Dedifferentiated amniotic fluid mesenchymal stem cell (primary cell): ENCODE measurements around the gene ADGRV1.
A peak's percentile ranks its signal among the peaks of the same experiment; 100 is the strongest.

ENCODE experiments used
- DNase-seq: peaks from one replicate; pipeline ENCODE4 v3.0.0-alpha.2; 2016; ENCODE audit errors: extremely low spot score

Gene ADGRV1

GRCh38 chr5:91104062-91104448, 545.5 kb downstream of the ADGRV1 start:
- DNase-seq: no peak

GRCh38 chr5:91106842-91107511, 548.4 kb downstream of the ADGRV1 start:
- DNase-seq: no peak

- no peak for DNase-seq
Observed at GRCh38 chr5:91109634-91110033, 551.0 kb downstream of the ADGRV1 start.

- DNase-seq: peak; percentile 53
Observed at GRCh38 chr5:91110686-91111085, 552.1 kb downstream of the ADGRV1 start.

GRCh38 chr5:91111473-91112238, 553.1 kb downstream of the ADGRV1 start:
- no peak for DNase-seq

GRCh38 chr5:91114658-91115057, 556.1 kb downstream of the ADGRV1 start:
- no peak for DNase-seq

GRCh38 chr5:91118354-91118753, 559.8 kb downstream of the ADGRV1 start:
- no peak for DNase-seq

- DNase-seq: no peak
Observed at GRCh38 chr5:91118796-91119195, 560.2 kb downstream of the ADGRV1 start.

GRCh38 chr5:91119217-91119616, 560.6 kb downstream of the ADGRV1 start:
- no peak for DNase-seq

GRCh38 chr5:91119981-91120850, 561.6 kb downstream of the ADGRV1 start:
- DNase-seq: no peak

- no peak for DNase-seq
Observed at GRCh38 chr5:91121347-91121993, 562.9 kb downstream of the ADGRV1 start.

- DNase-seq: no peak
Observed at GRCh38 chr5:91122651-91123050, 564.1 kb downstream of the ADGRV1 start.

- no peak for DNase-seq
Observed at GRCh38 chr5:91123291-91123690, 564.7 kb downstream of the ADGRV1 start.

- no peak for DNase-seq
Observed at GRCh38 chr5:91123901-91124300, 565.3 kb downstream of the ADGRV1 start.

GRCh38 chr5:91125916-91126315, 567.3 kb downstream of the ADGRV1 start:
- DNase-seq: peak; percentile 53

GRCh38 chr5:91126448-91126847, 567.9 kb downstream of the ADGRV1 start:
- DNase-seq: peak; percentile 94

- DNase-seq: no peak
Observed at GRCh38 chr5:91126888-91127287, 568.3 kb downstream of the ADGRV1 start.

GRCh38 chr5:91127456-91128081, 569.0 kb downstream of the ADGRV1 start:
- no peak for DNase-seq

GRCh38 chr5:91128604-91129003, 570.0 kb downstream of the ADGRV1 start:
- DNase-seq: no peak

- peak; percentile 33 for DNase-seq
Observed at GRCh38 chr5:91129748-91130147, 571.2 kb downstream of the ADGRV1 start.

GRCh38 chr5:91130759-91131158, 572.2 kb downstream of the ADGRV1 start:
- DNase-seq: no peak
